ENCODE results near the gene SPTSSA.

The SPTSSA gene

DNA sequence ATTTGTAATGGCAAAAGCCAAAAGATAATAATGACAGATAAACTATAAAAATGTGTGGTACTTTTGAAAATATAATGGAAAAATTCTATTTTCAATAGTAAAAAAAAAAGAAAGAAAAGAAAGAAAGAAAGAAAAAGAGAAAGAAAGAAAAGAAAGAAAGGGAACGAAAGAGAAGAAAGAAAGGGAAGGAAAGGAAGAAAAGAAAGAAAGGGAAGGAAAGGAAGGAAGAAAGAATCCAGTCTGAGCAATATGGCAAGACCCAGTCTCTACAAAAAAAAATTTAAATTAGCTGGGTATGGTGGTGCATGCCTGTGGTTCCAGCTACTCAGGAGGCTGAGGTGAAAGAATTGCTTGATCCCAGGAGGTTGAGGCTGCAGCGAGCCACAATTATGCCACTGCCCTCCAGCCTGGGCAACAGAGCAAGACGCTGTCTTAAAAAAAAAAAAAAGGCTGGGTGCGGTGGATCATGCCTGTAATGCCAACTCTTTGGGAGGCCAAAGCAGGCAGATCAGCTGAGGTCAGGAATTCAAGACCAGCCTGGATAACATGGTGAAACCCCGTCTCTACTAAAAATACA, 39.1 kb upstream of the SPTSSA start:
- no peak overlapping the region for H3K4me3 ChIP-seq (replicated peaks; ENCODE audit: low read depth, low read length)
- no peak for DNase-seq (ENCODE audit: extremely low read depth, low read depth)
- TF ChIP-seq, protein P1, sequence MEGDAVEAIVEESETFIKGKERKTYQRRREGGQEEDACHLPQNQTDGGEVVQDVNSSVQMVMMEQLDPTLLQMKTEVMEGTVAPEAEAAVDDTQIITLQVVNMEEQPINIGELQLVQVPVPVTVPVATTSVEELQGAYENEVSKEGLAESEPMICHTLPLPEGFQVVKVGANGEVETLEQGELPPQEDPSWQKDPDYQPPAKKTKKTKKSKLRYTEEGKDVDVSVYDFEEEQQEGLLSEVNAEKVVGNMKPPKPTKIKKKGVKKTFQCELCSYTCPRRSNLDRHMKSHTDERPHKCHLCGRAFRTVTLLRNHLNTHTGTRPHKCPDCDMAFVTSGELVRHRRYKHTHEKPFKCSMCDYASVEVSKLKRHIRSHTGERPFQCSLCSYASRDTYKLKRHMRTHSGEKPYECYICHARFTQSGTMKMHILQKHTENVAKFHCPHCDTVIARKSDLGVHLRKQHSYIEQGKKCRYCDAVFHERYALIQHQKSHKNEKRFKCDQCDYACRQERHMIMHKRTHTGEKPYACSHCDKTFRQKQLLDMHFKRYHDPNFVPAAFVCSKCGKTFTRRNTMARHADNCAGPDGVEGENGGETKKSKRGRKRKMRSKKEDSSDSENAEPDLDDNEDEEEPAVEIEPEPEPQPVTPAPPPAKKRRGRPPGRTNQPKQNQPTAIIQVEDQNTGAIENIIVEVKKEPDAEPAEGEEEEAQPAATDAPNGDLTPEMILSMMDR (IDR thresholded peaks at IDR 0.05; ENCODE audit: low read depth, low read length, missing control alignments): no peak

DNA sequence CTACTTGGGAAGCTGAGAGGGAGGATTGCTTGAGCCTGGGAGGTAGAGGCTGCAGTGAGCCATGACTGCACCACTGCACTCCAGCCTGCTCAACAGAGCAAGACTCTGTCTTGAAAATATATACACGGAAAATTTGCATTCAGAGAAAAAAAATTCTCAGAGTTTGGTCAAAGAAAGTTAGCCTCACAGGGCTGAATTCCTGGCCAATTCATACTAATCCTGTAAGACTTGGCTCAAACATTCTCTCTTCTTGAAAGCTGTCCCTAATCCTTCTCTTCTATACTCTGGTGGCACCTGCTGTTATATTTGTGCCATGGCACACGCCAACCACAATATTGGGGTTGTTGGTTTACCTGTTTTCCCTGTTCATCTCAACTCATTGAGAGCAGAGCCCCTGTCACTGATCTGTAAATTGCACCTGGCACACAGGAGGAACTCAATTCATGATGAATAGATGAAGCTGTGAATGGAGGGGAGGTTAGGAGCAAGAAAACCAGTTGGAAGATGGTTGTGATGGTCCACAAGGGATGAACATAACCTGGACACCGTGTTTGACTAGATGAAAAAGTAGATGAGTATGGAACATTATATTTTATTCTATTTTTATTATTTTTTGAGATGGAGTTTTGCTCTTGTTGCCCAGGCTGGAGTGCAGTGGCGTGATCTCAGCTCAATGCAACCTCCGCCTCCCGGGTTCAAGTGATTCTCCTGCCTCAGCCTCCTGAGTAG, 36.8 kb upstream of the SPTSSA start:
- TF ChIP-seq, protein P1 (IDR thresholded peaks at IDR 0.05; ENCODE audit: low read depth, low read length, missing control alignments): peak; percentile 41
- DNase-seq (ENCODE audit: extremely low read depth, low read depth): peak; percentile 9
- H3K4me3 ChIP-seq (replicated peaks; ENCODE audit: low read depth, low read length): no peak overlapping the region

DNA sequence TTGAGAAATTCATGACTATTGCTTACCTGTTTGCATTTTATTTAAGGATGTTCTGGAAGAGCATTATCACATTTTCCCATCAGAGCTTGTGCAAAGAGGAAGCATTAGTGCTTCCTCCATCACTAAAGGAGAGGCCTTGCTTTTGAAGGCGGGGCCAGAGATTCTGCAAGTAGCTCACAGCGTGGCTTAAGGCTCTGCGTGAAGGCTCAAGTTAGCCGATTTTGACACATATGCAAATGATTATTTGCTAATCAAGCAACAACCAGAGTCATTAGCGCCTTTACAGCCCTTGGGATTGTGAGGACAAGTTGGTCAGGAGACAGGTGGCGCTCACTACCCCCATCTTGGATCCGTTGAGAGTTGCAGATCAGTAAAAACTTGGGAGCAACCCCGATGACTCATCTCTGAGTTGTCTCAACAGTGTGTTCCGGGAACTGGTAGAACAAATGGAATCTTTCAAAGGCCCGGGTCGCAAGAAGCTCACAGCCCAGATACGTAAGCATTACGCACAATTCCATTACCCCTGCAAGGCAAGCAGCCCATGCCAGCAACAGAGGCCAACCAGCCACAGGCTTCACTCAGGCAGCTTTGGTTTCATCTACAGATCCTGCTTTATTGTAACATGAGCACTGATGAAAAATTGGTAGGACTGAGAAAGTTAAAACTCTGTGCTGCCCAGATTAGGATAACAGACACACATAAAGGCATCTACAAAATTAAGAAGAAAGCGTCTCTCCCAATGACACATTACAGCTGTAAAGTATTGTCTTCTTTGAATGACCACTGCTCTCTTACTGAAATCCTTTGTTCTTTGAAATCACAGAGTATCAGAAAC, 34.9 kb upstream of the SPTSSA start:
- TF ChIP-seq, protein P1 (IDR thresholded peaks at IDR 0.05; ENCODE audit: low read depth, low read length, missing control alignments): peak; percentile 37
- no peak overlapping the region for H3K4me3 ChIP-seq (replicated peaks; ENCODE audit: low read depth, low read length)
- peak; percentile 95 for DNase-seq (ENCODE audit: extremely low read depth, low read depth)

DNA sequence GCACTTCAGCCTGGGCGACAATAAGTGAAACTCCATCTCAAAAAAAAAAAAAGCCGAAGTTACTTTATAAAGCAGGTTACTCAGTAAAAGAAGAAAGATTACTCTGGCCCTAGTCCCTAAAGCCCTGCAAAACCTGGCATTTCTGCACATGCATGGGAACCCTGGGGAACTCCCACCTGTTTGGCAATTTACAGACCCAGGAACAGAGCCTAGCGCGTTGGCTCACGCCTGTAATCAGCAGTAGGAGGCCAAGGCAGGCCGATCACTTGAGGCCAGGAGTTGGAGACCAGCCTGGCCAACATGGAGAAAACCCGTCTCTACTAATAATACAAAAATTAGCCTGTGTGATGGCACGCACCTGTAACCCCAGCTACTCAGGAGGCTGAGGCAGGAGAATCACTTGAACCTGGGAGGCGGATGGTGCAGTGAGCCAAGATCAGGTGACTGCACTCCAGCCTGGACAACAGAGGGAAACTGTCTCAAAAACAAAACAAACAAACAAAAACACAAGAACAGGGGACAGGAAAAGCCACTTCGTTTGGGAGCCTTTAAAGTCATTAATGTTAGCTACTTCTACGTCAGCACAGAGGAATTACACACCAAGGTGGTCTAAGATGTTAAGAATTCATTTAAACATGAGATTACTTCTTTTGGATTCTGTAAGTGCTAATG, 34.1 kb upstream of the SPTSSA start:
- no peak for DNase-seq (ENCODE audit: extremely low read depth, low read depth)
- H3K4me3 ChIP-seq (replicated peaks; ENCODE audit: low read depth, low read length): no peak overlapping the region
- TF ChIP-seq, protein P1 (IDR thresholded peaks at IDR 0.05; ENCODE audit: low read depth, low read length, missing control alignments): no peak

DNA sequence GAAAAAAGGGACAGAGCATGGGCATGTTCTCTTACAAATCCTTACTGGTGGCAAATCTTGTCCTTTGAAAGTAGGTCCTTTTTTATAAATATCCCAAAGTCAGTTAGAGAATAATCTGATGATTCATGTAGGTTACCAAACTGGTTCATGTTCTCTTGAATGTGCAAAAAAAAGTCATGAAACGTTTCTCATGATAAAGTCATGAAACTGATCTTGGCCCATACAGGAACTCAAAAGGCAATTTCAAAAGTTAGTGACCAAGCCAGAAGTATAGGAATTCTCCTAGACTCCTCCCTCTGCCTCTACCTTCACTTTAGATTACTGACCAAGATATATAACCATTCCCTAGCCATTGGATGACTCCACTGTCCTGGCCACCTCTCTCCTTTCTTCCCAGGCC, 27.3 kb upstream of the SPTSSA start:
- TF ChIP-seq, protein P1 (IDR thresholded peaks at IDR 0.05; ENCODE audit: low read depth, low read length, missing control alignments): no peak
- no peak for DNase-seq (ENCODE audit: extremely low read depth, low read depth)
- H3K4me3 ChIP-seq (replicated peaks; ENCODE audit: low read depth, low read length): no peak overlapping the region

DNA sequence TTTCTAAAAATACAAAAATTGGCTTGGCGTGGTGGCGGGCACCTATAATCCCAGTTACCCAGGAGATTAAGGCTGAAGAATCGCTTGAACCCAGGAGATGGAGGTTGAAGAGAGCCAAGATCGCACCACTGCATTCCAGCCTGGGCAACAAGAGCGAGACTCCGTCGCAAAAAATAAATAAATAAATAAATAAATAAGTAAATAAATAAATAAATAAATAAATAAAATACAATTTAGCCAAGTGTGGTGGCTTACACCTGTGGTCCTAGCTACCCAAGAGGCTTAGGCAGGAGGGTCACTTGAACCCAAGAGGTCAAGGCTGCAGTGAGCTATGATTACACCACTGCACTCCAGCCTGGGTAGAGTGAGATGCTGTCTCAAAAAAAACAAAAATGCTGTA, 26.5 kb upstream of the SPTSSA start:
- no peak overlapping the region for H3K4me3 ChIP-seq (replicated peaks; ENCODE audit: low read depth, low read length)
- no peak for DNase-seq (ENCODE audit: extremely low read depth, low read depth)
- TF ChIP-seq, protein P1 (IDR thresholded peaks at IDR 0.05; ENCODE audit: low read depth, low read length, missing control alignments): no peak

Measured in HFF-Myc (cell line).